ENCODE data around the gene LONRF2. TPM values are rescaled to one million over a fixed set of nuclear protein-coding genes. Genes with fewer than 3 reads are reported as not detected.

Gene LONRF2
- total and polyA plus RNA-seq, 2 of the 4 experiments (the other 2 are of a cell fraction) = 0.19 to 0.54 TPM

DNA sequence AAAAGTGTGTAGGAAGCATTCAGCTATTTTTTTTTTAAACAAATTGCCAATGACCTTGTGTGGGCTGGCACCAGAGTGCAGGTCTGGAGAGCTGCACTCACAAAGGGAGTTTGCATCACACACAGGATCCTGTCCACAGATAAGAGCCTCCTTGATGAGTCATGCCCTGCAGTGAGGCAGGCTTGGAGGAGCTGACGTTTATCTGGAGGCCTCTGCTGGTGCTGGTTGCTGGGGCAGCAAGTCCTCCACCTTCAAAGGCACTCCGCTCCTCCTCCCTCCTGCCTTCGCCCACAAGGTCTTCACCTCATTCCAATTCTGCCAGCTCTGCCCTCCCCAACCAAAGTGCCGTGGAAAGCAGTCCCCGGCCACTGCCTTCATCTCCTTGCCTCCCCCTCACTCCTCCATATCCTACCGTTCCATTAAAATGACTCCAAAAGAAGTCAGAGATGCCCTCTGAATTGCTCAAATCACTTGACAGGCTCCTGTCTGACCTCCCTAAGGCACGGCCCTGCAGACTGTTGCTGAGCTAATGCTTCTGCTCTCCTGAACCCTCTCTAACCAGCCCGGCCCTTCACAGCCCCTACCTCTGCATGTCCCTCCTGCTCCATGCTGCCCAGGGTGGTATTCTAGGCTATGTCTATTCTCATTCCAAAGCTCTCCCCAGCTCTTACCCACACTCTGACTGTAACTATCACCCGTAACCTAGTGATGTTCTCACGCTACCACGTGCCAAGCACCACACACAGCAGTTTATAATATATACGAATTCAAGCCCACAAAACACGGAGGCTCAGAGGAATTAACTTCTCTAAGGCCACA lies 30.9 kb downstream of the LONRF2 start:
- ATAC-seq (ENCODE audit: low read depth) (peak; percentile 93), DNase-seq (peak; percentile 99)
- no peak overlapping the region; the same call in 1 of the 2 replicates for H3K18ac ChIP-seq (ENCODE audit: low read depth, low read length)
- peaks cover 10% of the 10 kb centered on the region for H3K9me1 ChIP-seq (ENCODE audit: insufficient read depth, low read length)
- H2BK15ac ChIP-seq (ENCODE audit: low read depth, low read length) = peak overlapping the region; percentile 5; the same call in 1 of the 3 replicates
- H4K91ac ChIP-seq (ENCODE audit: insufficient read depth, low read depth, low read length) = peak overlapping the region; percentile 41
- H2AFZ ChIP-seq (replicated peaks; ENCODE audit: low read length, poor library complexity) = peak overlapping the region; percentile 63
- no peaks in the 10 kb centered on the region for H3K9me3 ChIP-seq (ENCODE audit: control insufficient read depth, insufficient read depth, low read length)
- in situ Hi-C loops (cut with MboI; ENCODE audit: low sequenced_read_pairs) (no loop called here), dilution Hi-C loops (cut with HindIII; ENCODE audit: low sequenced_read_pairs, unreplicated experiment) (no loop called here), intact Hi-C loops (cut with micrococcal nuclease) (no loop called here)
- H2AK9ac ChIP-seq (replicated peaks; ENCODE audit: low read depth, low read length, poor library complexity) = no peak overlapping the region
- H3K4ac ChIP-seq (ENCODE audit: low read depth, low read length) = peak overlapping the region; percentile 69
- H3K23ac ChIP-seq (ENCODE audit: low read depth, low read length) = peak overlapping the region; percentile 48; the same call in 1 of the 2 replicates
- no peak overlapping the region for H3K4me2 ChIP-seq (ENCODE audit: low read depth, low read length)
- H2BK20ac ChIP-seq (ENCODE audit: low read depth, low read length) = peak overlapping the region; percentile 67
- H2BK120ac ChIP-seq (ENCODE audit: low read depth, low read length) = peak overlapping the region; percentile 73
- peak overlapping the region; percentile 44 for H3K27ac ChIP-seq (ENCODE audit: insufficient read depth, low read length)
- no peak overlapping the region for H3K4me3 ChIP-seq (ENCODE audit: insufficient read depth, low read depth, low read length)
- 34% methylated on average over 5 of the region's 13 CpGs; no CpG with 5 or more reads in 1 of the 2 experiments for WGBS, 2 experiments (ENCODE audit: extremely low coverage in 2 of 2, insufficient read length in 1 of 2)
- ChIA-PET CTCF (interaction anchor here (0.7 to 2.8 kb wide), 3 partner anchors 17 to 898 kb away, joined by 3 to 12 read pairs (median 6); no protein-coding TSS in a partner anchor), POLR2A (ENCODE audit: unreplicated experiment) (no interaction called here)
- no peak overlapping the region for H3K56ac ChIP-seq (ENCODE audit: extremely low read depth, insufficient read depth, low read length)
- no peaks in the 10 kb centered on the region for H3K79me1 ChIP-seq (ENCODE audit: low read depth in 1 of 2, low read length in 2 of 2)
- peak overlapping the region; percentile 12; the same call in 1 of the 2 replicates for H3K14ac ChIP-seq (replicated peaks; ENCODE audit: low read depth, low read length)
- H4K5ac ChIP-seq (ENCODE audit: low read depth, low read length) = no peak overlapping the region
- H3K36me3 ChIP-seq (ENCODE audit: control insufficient read depth, insufficient read depth, low read length) = no peaks in the 10 kb centered on the region
- H4K8ac ChIP-seq (ENCODE audit: low read depth in 2 of 2, low read length in 2 of 2) = peak overlapping the region; percentile 24 to 55; a peak in 2 of 4 replicates
- H4K20me1 ChIP-seq (ENCODE audit: insufficient read depth, low read length) = 0 out of 2 replicates have a peak, but pooled peaks cover 5% of the 10 kb centered on the region
- H2AK5ac ChIP-seq (ENCODE audit: low read depth, low read length) = peak overlapping the region; percentile 53; the same call in 1 of the 2 replicates
- peak overlapping the region; percentile 4 for H2BK5ac ChIP-seq (ENCODE audit: low read depth, low read length, poor library complexity, severe bottlenecking)
- no TSS peak for BruUV-seq (replicated peaks)
- H3K27me3 ChIP-seq (ENCODE audit: control insufficient read depth, insufficient read depth, low read length) = peaks cover 1% of the 10 kb centered on the region; the same call in 1 of the 2 replicates
- no peak overlapping the region for H3K9ac ChIP-seq (ENCODE audit: low read depth, low read length)
- H3K4me1 ChIP-seq (ENCODE audit: control insufficient read depth, insufficient read depth, low read length) = peaks cover 12% of the 10 kb centered on the region
- TF ChIP-seq CTCF (conservative IDR thresholded peaks at IDR 0.05; ENCODE audit: low read depth, low read length) (no peak), FOS (IDR thresholded peaks at IDR 0.05; ENCODE audit: low read depth, low read length) (peak; percentile 99), MAFK (IDR thresholded peaks at IDR 0.05; ENCODE audit: low read depth, low read length) (no peak), RFX5 (IDR thresholded peaks at IDR 0.05; ENCODE audit: low read depth, low read length) (no peak), MXI1 (IDR thresholded peaks at IDR 0.05; ENCODE audit: borderline replicate concordance, low read depth, low read length) (no peak), CEBPB (IDR thresholded peaks at IDR 0.05; ENCODE audit: low read depth, low read length) (peak; percentile 96), BHLHE40 (IDR thresholded peaks at IDR 0.05; ENCODE audit: low read depth, low read length) (peak; percentile 85), CHD1 (IDR thresholded peaks at IDR 0.05; ENCODE audit: low read depth, low read length) (no peak; the same call in 1 of the 2 replicates), SMC3 (IDR thresholded peaks at IDR 0.05; ENCODE audit: low read depth, low read length) (no peak), RCOR1 (IDR thresholded peaks at IDR 0.05; ENCODE audit: insufficient replicate concordance, low read length) (peak; percentile 47), RAD21 (IDR thresholded peaks at IDR 0.05; ENCODE audit: low read length) (peak; percentile 12; the same call in 1 of the 2 replicates), POLR2A (IDR thresholded peaks at IDR 0.05; ENCODE audit: low read depth, low read length) (peak; percentile 34; the same call in 1 of the 2 replicates)
- TF ChIP-seq, protein P1, sequence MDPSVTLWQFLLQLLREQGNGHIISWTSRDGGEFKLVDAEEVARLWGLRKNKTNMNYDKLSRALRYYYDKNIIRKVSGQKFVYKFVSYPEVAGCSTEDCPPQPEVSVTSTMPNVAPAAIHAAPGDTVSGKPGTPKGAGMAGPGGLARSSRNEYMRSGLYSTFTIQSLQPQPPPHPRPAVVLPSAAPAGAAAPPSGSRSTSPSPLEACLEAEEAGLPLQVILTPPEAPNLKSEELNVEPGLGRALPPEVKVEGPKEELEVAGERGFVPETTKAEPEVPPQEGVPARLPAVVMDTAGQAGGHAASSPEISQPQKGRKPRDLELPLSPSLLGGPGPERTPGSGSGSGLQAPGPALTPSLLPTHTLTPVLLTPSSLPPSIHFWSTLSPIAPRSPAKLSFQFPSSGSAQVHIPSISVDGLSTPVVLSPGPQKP (IDR thresholded peaks at IDR 0.05; ENCODE audit: borderline replicate concordance, low read depth, low read length) = no peak
- TF ChIP-seq, protein P2, sequence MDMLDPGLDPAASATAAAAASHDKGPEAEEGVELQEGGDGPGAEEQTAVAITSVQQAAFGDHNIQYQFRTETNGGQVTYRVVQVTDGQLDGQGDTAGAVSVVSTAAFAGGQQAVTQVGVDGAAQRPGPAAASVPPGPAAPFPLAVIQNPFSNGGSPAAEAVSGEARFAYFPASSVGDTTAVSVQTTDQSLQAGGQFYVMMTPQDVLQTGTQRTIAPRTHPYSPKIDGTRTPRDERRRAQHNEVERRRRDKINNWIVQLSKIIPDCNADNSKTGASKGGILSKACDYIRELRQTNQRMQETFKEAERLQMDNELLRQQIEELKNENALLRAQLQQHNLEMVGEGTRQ (IDR thresholded peaks at IDR 0.05; ENCODE audit: low read depth, low read length) = no peak

Data from IMR-90 (cell line).